Common myeloid progenitor, CD34-positive (primary cell): Measurements from ENCODE around the gene TSC22D3. TPM values are rescaled to one million over a fixed set of nuclear protein-coding genes. Genes with fewer than 3 reads are reported as not detected.
"Not testable (repeated sequence)": the region's sequence is repeated elsewhere in the genome, so short reads cannot be mapped to it uniquely, and the experiment has no call there.

Source experiments
- CTCF ChIA-PET: fragments of 350-600 bp; sonication (Branson Sonifier 250); formaldehyde crosslinking; loops from one replicate; lab custom pipeline; 2021; ENCODE audit warnings: antibody characterized with exemption; lab: Charles Lee
- POLR2A ChIA-PET: fragments of 350-600 bp; sonication (Branson Sonifier 250); formaldehyde crosslinking; loops from one replicate; lab custom pipeline; 2021; ENCODE audit warnings: antibody characterized with exemption; lab: Charles Lee
- DNase-seq, 3 donors: peaks; one replicate each; pipeline versions ENCODE4 v3.0.0 to v3.0.0-alpha.2; 2013
- H3K27ac ChIP-seq, 2 experiments: 1 replicate in 1 of 2; 2 replicates in 1 of 2; pipeline ENCODE4 v1.7.0; 2013; ENCODE audit warnings: inconsistent platforms in 2 of 2, low read length in 2 of 2, mild to moderate bottlenecking in 2 of 2, low read depth in 1 of 2, moderate library complexity in 1 of 2; ENCODE audit not compliant: severe bottlenecking in 2 of 2, insufficient read depth in 1 of 2, poor library complexity in 1 of 2
- H3K27me3 ChIP-seq, 5 experiments: replicated peaks in 2 of 5; 1 replicate in 3 of 5; 2 replicates in 2 of 5; pipeline versions ENCODE4 v1.6.1 to v1.7.0; 2013; ENCODE audit warnings: low read length in 4 of 5, mild to moderate bottlenecking in 2 of 5, moderate library complexity in 2 of 5, inconsistent platforms in 1 of 5; ENCODE audit not compliant: insufficient read depth in 5 of 5, control insufficient read depth in 4 of 5
- H3K36me3 ChIP-seq, 4 experiments: 1 replicate in 2 of 4; 2 replicates in 2 of 4; pipeline versions ENCODE4 v1.6.1 to v1.7.0; 2013; ENCODE audit warnings: low read length in 3 of 4, control low read depth in 1 of 4, mild to moderate bottlenecking in 1 of 4; ENCODE audit not compliant: control insufficient read depth in 4 of 4, insufficient read depth in 4 of 4
- H3K4me1 ChIP-seq, 4 experiments: 1 replicate in 3 of 4; 2 replicates in 1 of 4; pipeline versions ENCODE4 v1.6.1 to v1.7.1; 2013; ENCODE audit warnings: low read length in 3 of 4, mild to moderate bottlenecking in 3 of 4, control low read depth in 1 of 4, inconsistent platforms in 1 of 4, moderate library complexity in 1 of 4; ENCODE audit not compliant: control insufficient read depth in 4 of 4, insufficient read depth in 4 of 4; ENCODE audit errors: control extremely low read depth in 1 of 4
- H3K4me3 ChIP-seq, 7 experiments: 1 replicate in 4 of 7; 2 replicates in 3 of 7; pipeline versions ENCODE4 v1.5.1 to v1.7.0; 2013; ENCODE audit warnings: mild to moderate bottlenecking in 7 of 7, low read length in 6 of 7, moderate library complexity in 6 of 7, inconsistent platforms in 2 of 7, low read depth in 2 of 7, control low read depth in 1 of 7; ENCODE audit not compliant: insufficient read depth in 4 of 7, control insufficient read depth in 1 of 7; ENCODE audit errors: extremely low read depth in 1 of 7
- H3K9me3 ChIP-seq, 5 experiments: 1 replicate in 4 of 5; 2 replicates in 1 of 5; pipeline versions ENCODE4 v1.6.1 to v1.7.1; 2013; ENCODE audit warnings: low read length in 4 of 5, mild to moderate bottlenecking in 2 of 5, inconsistent platforms in 1 of 5, low read depth in 1 of 5, moderate library complexity in 1 of 5; ENCODE audit not compliant: control insufficient read depth in 4 of 5, insufficient read depth in 2 of 5; ENCODE audit errors: control extremely low read depth in 1 of 5
- WGBS: methylation state at CpG from one replicate; pipeline ENCODE4 v1.1.5; 2013; ENCODE audit not compliant: insufficient coverage; 5-methylcytosine and 5-hydroxymethylcytosine counted together
- polyA plus RNA-seq: library from polyadenylated mRNA; unstranded; fragments of 120-200 nt; gene quantifications from one replicate; pipeline ENCODE4 v1.2.1, GENCODE V29; 2013

Gene TSC22D3
- polyA plus RNA-seq: 469 TPM

DNA sequence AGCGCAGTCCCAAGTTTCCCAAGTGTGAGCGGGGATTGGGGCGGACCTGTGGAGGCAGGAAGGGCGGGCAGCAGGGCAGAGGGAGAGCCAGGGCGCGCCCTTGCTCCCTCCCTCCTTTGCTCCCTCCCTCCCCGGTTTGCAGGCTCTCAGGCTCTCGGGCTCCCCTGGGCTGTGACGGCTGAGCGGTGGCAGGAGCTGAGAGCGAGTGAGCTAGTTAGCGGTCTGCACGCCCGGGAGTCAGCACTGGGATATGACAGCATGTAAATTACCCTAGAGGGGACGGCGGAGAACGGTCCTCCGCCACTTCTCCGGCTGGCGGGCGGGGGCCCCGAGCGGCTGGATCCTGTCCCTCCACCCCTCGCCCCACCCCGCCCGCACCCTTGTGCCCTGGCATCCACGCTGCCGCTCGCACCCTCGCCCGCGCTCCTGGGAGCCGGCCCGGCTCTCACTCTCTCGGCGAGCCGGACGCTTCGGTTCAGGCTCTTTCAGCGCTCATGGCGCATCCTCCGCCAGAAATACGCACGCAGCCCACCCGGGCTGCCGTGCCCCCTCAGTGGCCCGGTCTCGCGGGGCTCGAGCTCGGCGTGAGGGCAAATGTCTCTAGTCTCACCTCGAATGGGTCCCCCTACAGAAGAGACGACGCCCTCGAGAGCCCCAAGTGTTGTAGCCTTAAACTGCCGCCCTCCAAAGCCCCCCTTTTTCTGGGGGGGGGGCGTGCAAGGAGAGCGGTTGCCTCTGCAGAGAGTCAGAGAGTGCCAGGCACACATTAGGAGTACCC lies at the start of gene TSC22D3:
TSS of gene TSC22D3 (minus strand) at position 54 of the 778 bp plus-strand sequence. CDS start 368 bp downstream, outside the sequence.
- H3K27ac ChIP-seq: no peak within 1 kb of the TSS
- H3K4me3 ChIP-seq: peak within 1 kb of the TSS; percentile 23 to 75 (median 56)
- WGBS: 28% methylated on average over 45 of the region's 59 CpGs
- peak; percentile 61 to 81 (median 70) for DNase-seq
- H3K4me1 ChIP-seq: peaks cover 0 to 20% (median 11%) of the 10 kb centered on the region in 4 experiments
- ChIA-PET POLR2A (interaction anchor here (0.6 to 1.0 kb wide), 2 partner anchors 84 to 102 kb away, joined by 3 read pairs; no protein-coding TSS in a partner anchor), CTCF (interaction anchor here (0.8 to 10.9 kb wide), 16 partner anchors 10 to 134 kb away, joined by 3 to 138 read pairs (median 4); no protein-coding TSS in a partner anchor)
- peaks cover 0 to 36% (median 6%) of the 10 kb centered on the region in 5 experiments for H3K27me3 ChIP-seq
- H3K9me3 ChIP-seq: no peaks in the 10 kb centered on the region
- no peaks in the 10 kb centered on the region for H3K36me3 ChIP-seq

DNA sequence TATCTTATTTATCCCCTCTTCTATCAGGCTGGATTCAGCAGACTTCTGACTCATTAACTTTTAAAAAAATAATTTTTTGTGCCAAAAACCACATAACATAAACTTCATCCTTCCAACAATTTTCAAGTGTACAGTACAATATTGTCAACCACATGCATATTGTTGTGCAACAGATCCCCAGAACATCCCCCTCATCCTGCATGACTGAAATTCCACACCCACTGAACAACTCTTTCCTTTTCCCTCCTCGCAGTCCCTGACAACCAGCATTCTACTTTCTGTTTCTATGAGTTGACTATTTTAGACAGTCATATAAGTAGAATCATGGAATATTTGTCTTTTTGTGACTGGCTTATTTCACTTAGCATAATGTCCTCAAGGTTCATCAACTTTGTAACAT lies 47.9 kb upstream of the TSC22D3 start:
- no CpG with 5 or more reads among the region's 1 CpG for WGBS
- Histone ChIP-seq H3K27ac (no peak overlapping the region), H3K27me3 (peaks cover 0 to 37% (median 11%) of the 10 kb centered on the region in 5 experiments), H3K4me1 (peaks cover 0 to 10% (median 7%) of the 10 kb centered on the region in 4 experiments), H3K4me3 (no peak overlapping the region), H3K9me3 (peaks cover 0 to 15% (median 11%) of the 10 kb centered on the region in 5 experiments), H3K36me3 (no peaks in the 10 kb centered on the region)
- POLR2A ChIA-PET: no interaction called here
- CTCF ChIA-PET: no interaction called here
- DNase-seq: peak in 1 of 3 donors; percentile 8

DNA sequence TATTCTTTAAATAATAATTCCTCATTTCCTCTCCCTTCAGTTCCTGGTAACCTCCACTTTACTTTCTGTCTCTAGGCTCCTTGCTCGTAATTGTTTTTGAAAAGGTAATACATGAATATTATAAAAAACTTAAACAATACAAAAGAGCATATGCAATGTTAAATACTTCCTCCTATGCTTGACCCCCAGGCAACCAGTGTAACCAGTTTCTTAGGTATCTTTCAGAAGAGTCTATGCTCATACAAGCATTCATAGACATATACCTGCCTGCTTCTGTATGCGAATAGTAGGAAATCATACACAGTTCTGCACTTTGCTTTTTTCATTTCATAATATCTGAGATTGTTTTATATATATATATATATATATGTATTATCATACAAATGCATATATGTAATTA lies 47.5 kb upstream of the TSC22D3 start:
- Histone ChIP-seq H3K4me3 (no peak overlapping the region), H3K27me3 (peaks cover 0 to 36% (median 11%) of the 10 kb centered on the region in 5 experiments), H3K9me3 (peaks cover 0 to 19% (median 11%) of the 10 kb centered on the region in 5 experiments), H3K27ac (no peak overlapping the region), H3K36me3 (no peaks in the 10 kb centered on the region), H3K4me1 (peaks cover 0 to 10% (median 7%) of the 10 kb centered on the region in 4 experiments)
- DNase-seq: no peak
- ChIA-PET CTCF (no interaction called here), POLR2A (no interaction called here)
- WGBS: no CpG with 5 or more reads among the region's 2 CpGs

DNA sequence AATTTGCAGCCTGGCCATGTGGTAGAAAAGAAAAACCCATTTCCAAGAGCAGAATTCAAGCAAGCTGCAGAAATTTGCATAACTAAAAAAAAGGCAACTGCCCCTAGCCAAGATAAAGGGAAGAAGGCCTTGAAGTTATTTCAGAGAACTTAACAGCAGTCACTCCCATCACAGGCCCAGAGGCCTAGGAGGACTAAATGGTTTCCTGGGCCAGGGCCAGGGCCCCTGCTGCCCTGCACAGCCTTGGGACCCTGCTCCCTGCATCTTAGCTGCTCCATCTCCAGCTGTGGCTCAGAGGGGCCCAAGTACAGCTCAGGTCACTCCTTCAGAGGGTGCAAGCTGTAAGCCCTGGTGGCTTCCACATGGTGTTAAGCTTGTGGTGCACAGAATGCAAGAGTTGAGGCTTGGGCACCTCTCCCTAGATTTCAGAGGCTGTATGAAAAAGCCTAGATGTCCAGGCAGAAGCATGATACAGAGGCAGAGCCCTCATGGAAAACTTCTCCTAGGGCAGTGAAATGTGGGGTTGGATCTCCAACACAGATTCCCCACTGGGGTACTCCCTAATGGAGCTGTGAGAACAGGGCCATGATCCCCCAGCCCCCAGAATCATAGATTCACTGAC lies 43.4 kb upstream of the TSC22D3 start:
- ChIA-PET POLR2A (no interaction called here), CTCF (no interaction called here)
- Histone ChIP-seq H3K27ac (no peak overlapping the region), H3K4me1 (no peaks in the 10 kb centered on the region), H3K9me3 (peaks cover 0 to 22% (median 13%) of the 10 kb centered on the region in 5 experiments), H3K36me3 (no peaks in the 10 kb centered on the region), H3K27me3 (peaks cover 0 to 6% (median 2%) of the 10 kb centered on the region in 5 experiments), H3K4me3 (no peak overlapping the region)
- DNase-seq: no peak

DNA sequence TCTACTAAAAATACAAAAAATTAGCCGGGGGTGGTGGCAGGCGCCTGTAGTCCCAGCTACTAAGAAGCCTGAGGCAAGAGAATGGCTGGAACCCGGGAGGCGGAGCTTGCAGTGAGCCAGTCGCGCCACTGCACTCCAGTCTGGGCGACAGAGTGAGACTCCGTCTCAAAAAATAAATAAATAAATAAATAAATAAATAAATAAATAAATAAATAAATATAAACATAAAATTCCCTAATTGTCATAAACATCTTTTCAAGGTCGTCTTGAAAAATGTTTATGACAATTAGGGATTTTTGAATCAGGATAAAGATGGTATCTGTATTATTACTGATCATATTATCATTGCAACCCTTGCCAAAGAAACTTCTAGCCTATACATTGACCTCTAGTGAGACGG lies 34.5 kb upstream of the TSC22D3 start:
- POLR2A ChIA-PET, CTCF ChIA-PET: not testable (repeated sequence)
- peaks cover 0 to 14% (median 0%) of the 10 kb centered on the region in 5 experiments for H3K27me3 ChIP-seq

DNA sequence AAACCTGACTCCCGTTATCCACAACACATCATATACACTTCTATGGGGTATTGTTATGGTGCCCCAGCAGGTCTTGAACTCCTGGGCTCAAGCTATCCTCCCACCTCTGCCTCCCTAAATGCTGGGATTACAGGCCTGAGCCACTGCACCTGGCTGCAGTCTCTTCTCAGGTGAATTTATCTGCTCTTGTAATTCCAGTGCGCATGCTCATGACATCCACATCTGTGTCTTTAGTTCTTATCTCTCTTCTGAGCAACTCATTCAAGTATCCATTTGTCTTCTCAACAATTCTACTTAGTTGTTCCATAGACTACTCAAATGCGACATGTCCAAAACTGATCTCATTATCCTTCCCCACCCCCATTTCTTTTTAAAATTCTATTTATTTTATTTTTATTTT lies 29.6 kb upstream of the TSC22D3 start:
- WGBS: 90% methylated on average over 2 of the region's 3 CpGs
- no peak for DNase-seq
- CTCF ChIA-PET: no interaction called here
- peaks cover 0 to 5% (median 0%) of the 10 kb centered on the region in 5 experiments for H3K27me3 ChIP-seq
- POLR2A ChIA-PET: no interaction called here
- H3K27ac ChIP-seq: no peak overlapping the region
- H3K4me3 ChIP-seq: no peak overlapping the region
- no peaks in the 10 kb centered on the region for H3K36me3 ChIP-seq
- no peaks in the 10 kb centered on the region for H3K4me1 ChIP-seq
- peaks cover 0 to 1% (median 0%) of the 10 kb centered on the region in 5 experiments for H3K9me3 ChIP-seq

More for the DNA sequence above, 34.5 kb upstream of the TSC22D3 start:
- H3K4me1 ChIP-seq, H3K27ac ChIP-seq, H3K9me3 ChIP-seq, DNase-seq, H3K36me3 ChIP-seq, H3K4me3 ChIP-seq: not testable (repeated sequence)
- 94% methylated on average over 3 of the region's 10 CpGs for WGBS

DNA sequence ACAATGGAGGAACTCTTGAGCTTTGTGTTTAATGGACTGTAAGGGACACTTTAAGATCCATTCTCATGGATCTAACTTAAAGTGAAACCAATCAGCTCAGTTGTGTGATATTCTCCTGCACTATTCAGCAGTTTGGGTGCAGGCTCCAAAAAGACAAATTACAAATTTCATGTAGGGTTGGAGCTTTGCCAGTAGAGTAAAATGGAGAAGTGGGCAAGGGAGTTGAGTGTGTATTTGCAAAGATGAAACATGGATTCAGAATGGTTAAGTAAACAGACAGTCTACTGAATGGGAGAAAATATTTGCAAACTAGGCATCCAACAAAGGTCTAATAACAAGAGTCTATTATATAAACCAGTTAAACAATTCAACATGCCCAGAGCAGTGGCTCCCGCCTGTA lies 28.8 kb upstream of the TSC22D3 start:
- no peaks in the 10 kb centered on the region for H3K36me3 ChIP-seq
- CTCF ChIA-PET: no interaction called here
- peaks cover 0 to 5% (median 0%) of the 10 kb centered on the region in 5 experiments for H3K27me3 ChIP-seq
- peaks cover 0 to 1% (median 0%) of the 10 kb centered on the region in 5 experiments for H3K9me3 ChIP-seq
- H3K4me1 ChIP-seq: no peaks in the 10 kb centered on the region
- DNase-seq: peak in 2 of 3 donors; percentile 58 to 62
- POLR2A ChIA-PET: no interaction called here
- H3K27ac ChIP-seq: no peak overlapping the region
- 75% methylated on average over 1 of the region's 1 CpG for WGBS
- no peak overlapping the region for H3K4me3 ChIP-seq
